ENCODE results near the gene TBC1D22A.

DNA sequence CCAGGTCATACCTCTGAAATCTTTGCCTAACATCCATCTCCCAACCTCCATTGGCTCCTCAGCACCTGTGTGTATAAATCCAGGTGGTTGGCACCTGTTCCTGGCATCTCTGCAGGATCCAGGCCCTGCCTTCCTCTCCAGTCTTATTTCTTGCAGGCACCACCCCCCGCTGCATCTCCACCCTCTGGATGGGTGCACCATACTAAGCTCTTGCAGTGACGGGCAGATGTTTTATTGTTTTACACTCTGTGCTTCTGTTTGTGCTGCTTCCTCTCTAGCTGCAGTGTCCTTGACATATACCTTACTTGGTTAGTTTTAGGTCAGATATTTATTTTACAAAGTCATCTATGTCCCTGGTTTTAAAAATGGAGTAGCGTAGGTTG, 102.6 kb downstream of the TBC1D22A start:
- no peak for TF ChIP-seq POLR2AphosphoS5 (IDR thresholded peaks at IDR 0.05)
- no peak for TF ChIP-seq POLR2A (IDR thresholded peaks at IDR 0.05)
- TF ChIP-seq, protein P1, sequence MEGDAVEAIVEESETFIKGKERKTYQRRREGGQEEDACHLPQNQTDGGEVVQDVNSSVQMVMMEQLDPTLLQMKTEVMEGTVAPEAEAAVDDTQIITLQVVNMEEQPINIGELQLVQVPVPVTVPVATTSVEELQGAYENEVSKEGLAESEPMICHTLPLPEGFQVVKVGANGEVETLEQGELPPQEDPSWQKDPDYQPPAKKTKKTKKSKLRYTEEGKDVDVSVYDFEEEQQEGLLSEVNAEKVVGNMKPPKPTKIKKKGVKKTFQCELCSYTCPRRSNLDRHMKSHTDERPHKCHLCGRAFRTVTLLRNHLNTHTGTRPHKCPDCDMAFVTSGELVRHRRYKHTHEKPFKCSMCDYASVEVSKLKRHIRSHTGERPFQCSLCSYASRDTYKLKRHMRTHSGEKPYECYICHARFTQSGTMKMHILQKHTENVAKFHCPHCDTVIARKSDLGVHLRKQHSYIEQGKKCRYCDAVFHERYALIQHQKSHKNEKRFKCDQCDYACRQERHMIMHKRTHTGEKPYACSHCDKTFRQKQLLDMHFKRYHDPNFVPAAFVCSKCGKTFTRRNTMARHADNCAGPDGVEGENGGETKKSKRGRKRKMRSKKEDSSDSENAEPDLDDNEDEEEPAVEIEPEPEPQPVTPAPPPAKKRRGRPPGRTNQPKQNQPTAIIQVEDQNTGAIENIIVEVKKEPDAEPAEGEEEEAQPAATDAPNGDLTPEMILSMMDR (IDR thresholded peaks at IDR 0.05): no peak
- TF ChIP-seq EP300 (IDR thresholded peaks at IDR 0.05): no peak

All from gastroesophageal sphincter (tissue), 3 donors.